HL-60 (cell line): ENCODE data around the gene LRRC74A.

Source experiments
- DNase-seq, 2 experiments: peaks; one replicate each; pipeline ENCODE4 v3.0.0-alpha.2; 2010 to 2020; ENCODE audit warnings: low read depth in 1 of 2, low spot score in 1 of 2
- H3K27ac ChIP-seq: fragments of 250-450 bp; sonication (Bioruptor Pico); replicated peaks from 2 replicates; pipeline ENCODE4 v1.5.1; 2020; ENCODE audit warnings: mild to moderate bottlenecking, moderate library complexity
- H3K27me3 ChIP-seq: fragments of 250-450 bp; sonication (Bioruptor Pico); 2 replicates; pipeline ENCODE4 v1.5.1; 2021; ENCODE audit warnings: mild to moderate bottlenecking, moderate library complexity; ENCODE audit not compliant: insufficient read depth, poor library complexity, severe bottlenecking
- H3K4me3 ChIP-seq: replicated peaks from 2 replicates; pipeline ENCODE4 v1.5.1; 2011; ENCODE audit warnings: mild to moderate bottlenecking, control low read depth, low read length; ENCODE audit not compliant: insufficient read depth
- CTCF ChIP-seq: IDR thresholded peaks from one replicate; pipeline ENCODE4 v1.5.1; 2011; ENCODE audit warnings: low read length, control low read depth, inconsistent platforms; ENCODE audit not compliant: insufficient read depth
- GABPA ChIP-seq: IDR thresholded peaks from 2 replicates; pipeline ENCODE4 v1.6.1; 2012; ENCODE audit warnings: low read depth
- POLR2AphosphoS5 ChIP-seq: IDR thresholded peaks from 2 replicates; pipeline ENCODE4 v1.6.1; 2012; ENCODE audit warnings: low read depth
- REST ChIP-seq: IDR thresholded peaks from 2 replicates; pipeline ENCODE4 v1.6.1; 2012; ENCODE audit warnings: low read depth; ENCODE audit not compliant: insufficient replicate concordance
- SPI1 ChIP-seq: IDR thresholded peaks from 2 replicates; pipeline ENCODE4 v1.6.1; 2012; ENCODE audit warnings: low read depth, mild to moderate bottlenecking, borderline replicate concordance

LRRC74A gene

GRCh38 chr14:76855066-76855465 lies 28.9 kb downstream of the LRRC74A start:
- DNase-seq = no peak
- TF ChIP-seq GABPA = no peak
- TF ChIP-seq REST = no peak
- no peak overlapping the region for H3K4me3 ChIP-seq
- no peaks in the 10 kb centered on the region for H3K27me3 ChIP-seq
- no peak overlapping the region for H3K27ac ChIP-seq

- no peak for DNase-seq
- TF ChIP-seq POLR2AphosphoS5 = no peak
- TF ChIP-seq CTCF = no peak
- TF ChIP-seq REST = no peak
- TF ChIP-seq GABPA = no peak
- no peak for TF ChIP-seq SPI1
- Histone ChIP-seq H3K27ac (no peak overlapping the region), H3K4me3 (no peak overlapping the region), H3K27me3 (no peaks in the 10 kb centered on the region)
Observed at GRCh38 chr14:76856769-76857168, 30.6 kb downstream of the LRRC74A start.

- no peak overlapping the region for H3K27ac ChIP-seq
- H3K27me3 ChIP-seq = no peaks in the 10 kb centered on the region
- no peak for DNase-seq
- no peak for TF ChIP-seq CTCF
- TF ChIP-seq POLR2AphosphoS5 = no peak
- no peak for TF ChIP-seq REST
- no peak for TF ChIP-seq SPI1
- TF ChIP-seq GABPA = no peak
- no peak overlapping the region for H3K4me3 ChIP-seq
Observed at GRCh38 chr14:76861574-76862255, 35.5 kb downstream of the LRRC74A start.
